GM19035 (cell line): ENCODE results near the gene CPVL.

ENCODE experiments used
- ATAC-seq: cut with Tn5 transposase; IDR thresholded peaks from one replicate; pipeline ENCODE4 v1.9.1; 2021; ENCODE audit not compliant: unreplicated experiment

Gene CPVL

DNA sequence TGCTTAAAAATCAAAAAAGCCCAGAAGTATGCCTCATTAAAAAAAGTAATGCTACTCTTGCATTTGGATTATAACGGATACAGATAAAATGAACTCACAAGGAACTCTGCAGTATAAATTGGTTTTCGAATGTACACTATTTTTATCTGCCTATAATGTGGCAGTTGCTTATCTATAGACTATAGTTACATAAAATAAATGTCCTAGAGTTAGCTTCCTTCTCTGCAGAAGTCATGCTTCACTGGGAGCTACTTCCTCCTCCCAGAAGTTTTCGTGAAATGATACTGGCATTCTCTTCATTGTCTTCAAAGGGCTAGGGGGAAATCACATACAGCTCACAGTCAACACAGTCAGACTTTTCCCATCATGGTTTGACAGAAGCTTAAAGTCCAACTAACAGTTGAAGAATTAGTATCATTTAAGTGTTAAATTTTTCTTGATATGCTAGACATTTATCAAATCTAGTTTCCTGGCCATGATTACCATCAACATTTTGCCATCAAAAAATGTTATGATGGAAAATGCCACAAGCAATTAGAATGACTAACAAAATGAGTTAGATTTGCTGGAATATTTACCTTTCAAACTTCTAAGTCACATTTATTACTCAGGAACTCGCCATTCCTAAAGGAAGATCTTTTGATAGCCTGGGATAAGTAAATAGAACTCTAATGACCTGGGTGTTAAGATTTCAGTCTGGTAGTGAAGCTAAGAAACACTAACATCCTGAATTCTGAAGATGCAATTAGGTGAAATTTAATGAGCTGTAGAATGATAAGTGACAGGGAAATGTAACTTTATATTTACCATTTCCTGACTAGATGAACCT, 100.9 kb downstream of the CPVL start:
- no peak for ATAC-seq

DNA sequence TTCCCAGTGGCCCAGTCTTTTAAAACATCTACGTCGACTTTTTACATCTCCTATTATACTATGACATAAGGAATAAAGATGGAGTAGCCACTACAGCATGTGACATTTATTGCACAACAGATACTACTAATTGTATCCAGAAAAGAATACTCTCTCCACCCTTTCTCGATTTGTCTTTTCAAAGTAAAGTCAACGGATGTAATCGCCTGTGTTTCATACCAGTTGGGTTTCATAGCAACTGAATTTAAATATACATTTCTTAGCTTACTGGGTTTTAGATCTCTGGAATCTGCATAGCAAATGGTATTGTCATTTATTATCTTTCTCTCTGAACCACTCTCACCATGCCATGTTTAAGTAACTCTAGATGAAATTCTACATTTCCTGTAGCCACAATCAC, 101.8 kb downstream of the CPVL start:
- ATAC-seq, result no peak

DNA sequence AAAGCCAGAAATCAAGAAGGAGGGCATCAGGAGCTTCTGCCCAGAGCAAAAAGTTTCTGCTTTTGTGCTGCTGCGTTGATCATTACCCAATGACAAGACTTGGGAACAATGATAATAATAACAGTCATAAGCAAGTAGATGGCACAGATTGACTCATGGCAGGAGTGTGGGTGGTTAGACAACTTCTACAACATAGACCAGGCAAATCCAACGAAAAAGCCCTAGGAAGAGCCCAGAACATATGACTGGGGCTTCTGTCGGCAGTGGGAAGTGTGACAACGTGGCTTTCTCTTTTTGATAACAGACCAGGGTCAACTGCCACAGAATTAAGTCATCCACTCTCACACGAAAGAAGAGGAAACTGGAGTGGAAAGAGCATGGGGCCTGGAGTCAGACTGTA, 102.8 kb downstream of the CPVL start:
- ATAC-seq, result no peak

DNA sequence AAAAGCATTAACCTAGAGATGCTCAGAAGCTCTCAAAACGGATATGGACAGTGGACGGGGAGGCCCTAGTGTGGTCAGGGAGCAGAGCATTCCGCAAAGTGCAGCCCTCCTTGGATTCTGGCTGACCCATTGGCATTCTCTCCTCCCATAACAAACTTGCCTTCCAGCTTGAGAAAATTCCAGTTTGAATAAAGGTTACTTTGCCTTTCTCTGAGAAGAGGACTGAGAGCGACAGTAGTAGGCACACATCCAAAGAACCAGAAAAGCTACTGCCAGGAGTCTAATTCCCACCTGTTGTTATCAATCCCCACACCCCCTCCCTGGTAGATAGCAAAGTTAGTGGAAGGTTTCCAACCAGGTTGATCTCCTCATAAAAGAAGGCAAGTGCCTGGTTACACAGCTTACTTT, 103.5 kb downstream of the CPVL start:
- no peak for ATAC-seq

DNA sequence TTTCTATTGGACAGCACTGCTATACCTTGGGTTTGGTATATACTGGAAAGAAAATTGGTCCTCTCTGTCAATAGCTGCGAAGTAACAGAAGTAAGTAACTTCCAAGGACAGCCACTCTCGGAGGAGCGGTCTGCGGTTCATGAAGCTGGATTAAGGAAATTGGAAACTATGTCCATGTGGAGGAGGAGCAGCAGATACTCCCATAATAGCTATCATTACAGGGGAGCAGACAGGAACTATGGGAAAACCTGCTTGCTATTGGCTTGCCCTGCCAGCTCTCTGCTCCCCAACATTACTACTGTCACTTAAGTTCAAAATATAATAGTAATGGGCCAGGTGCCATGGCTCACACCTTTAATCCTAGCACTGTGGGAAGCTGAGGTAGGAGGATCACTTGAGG, 104.3 kb downstream of the CPVL start:
- no peak for ATAC-seq

DNA sequence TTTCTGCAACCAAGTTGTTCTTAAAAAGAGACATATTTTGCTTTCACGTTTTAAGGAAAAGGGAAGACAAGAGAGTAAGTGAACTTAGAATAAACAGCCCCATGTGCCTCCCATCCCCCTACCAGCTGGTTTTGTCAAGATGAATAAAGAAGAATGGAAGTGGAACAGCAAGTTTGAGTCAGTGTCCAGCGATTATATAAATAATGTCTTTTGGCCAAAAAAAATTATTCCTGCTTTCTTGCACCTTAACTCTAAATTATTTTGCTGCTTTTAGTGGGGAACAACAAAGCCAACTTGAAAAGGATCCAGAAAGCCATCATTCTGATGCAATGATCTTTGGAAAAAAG, 105.8 kb downstream of the CPVL start:
- no peak for ATAC-seq

DNA sequence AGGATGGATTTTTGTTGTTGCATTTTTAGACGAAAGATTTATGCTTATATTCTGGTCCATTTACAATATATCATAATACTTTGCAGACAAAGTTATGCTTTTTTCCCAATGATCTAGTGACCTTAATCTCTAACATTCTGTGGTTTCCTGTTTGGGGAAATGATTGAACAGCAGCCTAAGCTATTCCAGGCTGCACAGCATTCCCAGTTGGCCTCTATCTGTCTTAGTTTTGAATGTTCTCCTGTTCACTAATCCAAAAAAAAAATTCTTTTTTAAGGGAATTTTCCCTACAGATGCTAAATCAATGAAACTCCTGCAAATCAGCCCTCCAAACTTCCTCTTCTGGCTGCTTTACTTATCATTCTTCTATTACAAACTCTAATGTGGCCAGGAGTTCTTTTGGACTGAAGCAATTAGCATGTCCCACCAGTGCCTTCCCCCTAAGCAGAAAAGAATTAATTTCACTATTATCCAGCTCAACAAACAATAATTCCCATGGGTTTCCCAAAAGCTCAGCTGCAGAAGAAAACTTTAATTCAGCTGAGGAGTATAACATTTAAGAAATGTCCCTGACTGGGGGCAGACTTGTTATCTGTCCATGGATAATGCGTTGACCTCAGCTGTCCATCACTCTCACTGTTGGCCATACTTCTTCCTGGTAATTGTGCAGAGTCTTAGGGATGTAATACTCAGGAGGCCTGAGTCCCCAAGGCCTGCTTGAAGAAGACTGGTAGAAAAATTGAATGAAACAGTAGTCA, 106.3 kb downstream of the CPVL start:
- ATAC-seq, result no peak

DNA sequence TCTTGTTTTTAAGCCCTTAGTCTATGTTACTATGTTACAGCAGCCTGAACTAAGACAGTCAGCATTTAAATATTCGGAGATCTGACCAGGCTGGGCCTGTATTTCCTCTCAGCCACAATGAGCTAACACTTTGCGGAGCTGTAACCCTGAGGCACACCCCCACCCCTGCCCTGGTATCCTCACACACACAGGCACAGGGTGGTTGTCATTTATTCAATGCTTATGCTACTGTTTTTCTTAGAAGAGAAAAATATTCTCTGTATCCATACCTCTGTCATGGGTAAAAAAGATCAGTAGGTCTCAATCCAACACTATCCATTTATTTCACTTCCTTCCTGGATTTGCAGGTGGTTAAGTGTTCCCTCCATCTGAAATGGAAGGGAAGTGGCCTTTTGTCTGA, 107.9 kb downstream of the CPVL start:
- ATAC-seq, result no peak

DNA sequence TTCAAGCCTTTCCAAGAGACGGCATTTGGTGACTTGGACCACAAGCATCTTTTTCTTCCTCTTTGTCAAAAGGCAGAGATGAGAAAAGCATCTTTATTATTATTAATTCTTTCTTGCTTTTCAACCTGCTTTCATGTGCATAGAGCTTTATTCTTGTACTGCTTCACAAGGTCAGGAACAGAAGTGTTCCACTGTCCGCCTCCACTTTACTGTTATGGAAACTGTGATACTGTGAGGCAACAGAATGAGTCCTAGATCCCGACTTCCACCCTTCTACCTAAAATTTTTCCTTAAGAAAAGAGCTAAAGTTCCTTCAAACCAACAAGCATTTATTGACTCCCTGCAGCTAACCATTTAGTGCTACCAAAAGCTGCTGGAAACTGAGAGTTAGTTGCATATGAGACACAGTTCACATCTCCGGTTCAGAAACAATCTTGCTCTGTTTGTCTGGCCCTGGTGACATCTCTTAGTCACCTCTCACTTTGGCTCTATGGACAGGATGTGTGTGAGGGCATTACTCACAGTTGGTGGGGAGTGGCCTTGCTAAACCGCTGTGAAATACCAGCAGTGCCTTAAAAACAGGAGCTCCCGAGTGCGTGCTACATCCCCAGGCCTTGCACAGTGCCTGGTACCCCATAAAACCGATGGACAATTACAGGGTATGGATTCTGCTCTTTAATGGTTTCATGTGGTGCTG, 111.1 kb downstream of the CPVL start:
- ATAC-seq, result no peak

DNA sequence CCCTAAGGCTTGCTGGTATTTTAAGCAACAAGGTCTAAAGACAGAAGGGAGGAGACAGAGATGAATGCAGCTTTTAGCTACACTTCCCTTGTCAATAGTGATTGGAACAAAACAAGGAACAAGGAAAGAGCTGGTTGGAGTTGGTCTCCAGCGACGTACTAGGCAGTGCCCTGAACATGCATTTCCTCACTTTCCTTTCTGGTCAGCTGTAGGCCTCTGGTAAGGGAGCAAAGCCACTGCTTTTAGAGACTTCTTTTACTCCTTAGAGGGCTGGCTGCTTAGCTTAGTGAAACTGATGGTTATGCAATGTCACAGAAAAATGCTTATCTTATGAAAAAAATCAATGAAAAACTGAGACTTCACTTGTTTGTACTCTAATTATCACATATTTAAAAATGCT, 112.8 kb downstream of the CPVL start:
- ATAC-seq, result no peak

DNA sequence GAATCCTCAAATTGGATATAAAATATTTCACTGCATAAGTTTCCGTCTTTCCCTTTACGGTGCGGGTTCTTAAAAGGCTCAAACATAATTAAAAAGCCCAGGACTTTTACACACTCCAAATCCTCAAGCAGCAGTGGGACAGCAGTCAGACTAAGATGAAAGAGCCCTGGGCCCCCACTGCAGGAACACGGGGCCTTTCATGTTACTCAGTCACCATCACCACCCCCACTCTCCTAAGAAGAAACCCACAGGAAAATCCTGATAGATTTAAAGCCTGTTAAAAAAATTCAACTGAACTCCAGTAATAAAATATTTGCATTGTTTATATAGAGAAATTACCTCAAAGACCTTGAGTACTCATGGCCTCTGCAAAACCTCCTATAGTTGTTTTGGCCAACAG, 114.2 kb downstream of the CPVL start:
- no peak for ATAC-seq

DNA sequence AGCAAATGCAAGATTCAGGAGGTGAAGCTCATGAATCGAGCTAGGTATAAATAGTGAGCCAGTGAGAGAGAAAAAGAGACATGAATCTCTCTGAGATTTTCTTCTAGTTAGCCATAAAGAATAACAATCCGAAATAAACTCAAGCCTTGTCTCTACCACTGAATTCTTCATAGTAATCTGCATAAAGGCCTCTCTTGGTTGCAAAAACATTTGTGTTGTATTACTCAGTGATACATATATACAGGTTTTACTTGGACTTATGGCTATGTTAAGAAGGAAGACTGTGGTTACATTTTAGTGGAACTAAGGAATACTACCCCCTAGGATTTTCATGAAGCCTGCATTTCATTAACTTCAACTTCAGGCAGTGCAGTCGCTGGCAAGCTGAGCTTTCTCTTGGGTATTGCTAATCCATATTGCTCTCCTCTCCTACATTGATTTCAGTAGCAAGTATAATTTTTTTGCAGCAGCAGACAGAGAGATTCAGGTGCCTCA, 115.5 kb downstream of the CPVL start:
- no peak for ATAC-seq

DNA sequence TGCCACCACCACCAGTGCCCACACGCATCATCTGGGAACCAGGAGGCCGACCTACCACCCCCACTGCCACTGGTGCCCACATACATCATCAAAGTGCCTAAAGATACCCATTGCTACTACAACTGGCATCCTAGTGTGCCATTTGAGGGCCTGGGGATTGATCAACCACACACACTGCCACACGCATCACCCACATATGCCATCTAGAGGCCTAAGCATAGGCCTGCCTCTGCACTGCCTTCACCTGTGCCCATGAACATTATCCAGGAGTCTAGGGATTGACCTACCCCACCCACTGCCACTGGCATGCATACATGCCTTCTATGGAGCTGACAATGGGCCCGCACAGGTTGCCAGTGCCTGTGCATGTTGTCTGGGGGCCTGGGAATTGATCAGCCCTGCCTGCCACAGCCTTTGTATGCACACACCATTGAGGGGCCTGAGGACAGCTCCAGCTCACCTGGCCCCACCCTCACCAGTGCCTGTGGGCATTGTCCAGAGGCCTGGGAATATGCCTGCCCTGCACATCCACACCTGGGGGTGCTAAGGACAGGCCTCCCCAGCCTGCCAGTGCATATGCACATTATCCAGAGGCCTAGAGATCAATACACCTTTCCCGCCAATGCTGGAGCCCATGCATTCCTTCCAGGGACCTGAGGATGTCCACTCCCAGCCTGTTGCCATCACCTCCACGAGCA, 123.9 kb downstream of the CPVL start:
- ATAC-seq, result no peak

DNA sequence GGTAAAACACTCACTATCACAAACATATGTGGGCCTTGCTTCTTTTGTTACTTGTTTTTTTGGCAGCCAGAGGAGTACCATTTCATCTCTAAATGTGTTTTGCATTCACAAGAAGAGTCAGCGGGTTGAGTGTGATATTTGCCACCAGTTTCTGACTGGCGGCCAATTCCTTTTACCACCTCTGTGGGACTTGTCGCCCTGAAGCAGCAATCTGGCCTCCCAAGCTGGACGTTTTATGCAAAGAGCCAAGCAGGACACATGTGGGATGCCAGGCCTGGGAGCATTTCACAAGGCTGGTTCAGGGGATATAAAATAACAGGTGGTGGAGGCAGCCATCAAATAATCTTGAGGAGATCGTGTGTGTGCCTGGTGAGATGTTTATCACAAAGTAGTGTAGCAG, 126.4 kb downstream of the CPVL start:
- ATAC-seq, result no peak

DNA sequence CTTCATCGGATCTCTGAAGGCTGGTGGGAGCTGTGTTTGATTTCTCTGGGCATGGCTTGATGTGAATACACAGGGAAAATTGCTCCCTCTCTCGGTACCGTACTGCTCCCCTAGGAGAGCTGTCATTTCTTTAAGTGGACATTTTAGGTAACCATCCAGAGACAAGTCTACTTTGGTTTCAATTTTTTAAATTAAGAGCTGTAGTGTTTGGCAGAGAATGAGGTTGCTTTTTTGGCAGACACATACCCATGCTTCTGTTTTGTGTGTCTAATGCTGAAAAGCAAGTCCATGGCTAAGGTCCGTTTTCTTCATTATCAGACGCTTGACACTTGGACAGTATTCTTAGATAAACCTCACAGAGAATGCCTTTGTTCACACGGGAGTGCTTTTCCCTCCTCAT, 127.0 kb downstream of the CPVL start:
- no peak for ATAC-seq

DNA sequence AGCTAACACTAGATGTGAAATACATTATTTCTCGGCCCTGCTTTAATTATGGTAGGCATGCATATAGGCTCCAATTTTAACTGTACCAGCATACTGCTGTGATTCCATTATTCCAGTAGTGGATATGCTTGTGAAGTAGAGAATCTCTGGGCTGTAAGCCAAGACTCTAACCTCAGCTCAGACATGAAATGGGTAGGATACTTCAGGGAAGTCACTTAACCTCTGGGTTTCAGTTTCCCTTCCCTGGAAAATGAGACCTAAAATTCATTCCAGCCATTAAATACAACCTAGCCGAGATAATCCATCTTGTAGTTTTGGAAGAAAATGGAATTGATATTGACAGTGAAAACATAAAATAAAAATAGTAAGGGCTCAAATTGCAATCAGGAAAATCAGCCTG, 128.6 kb downstream of the CPVL start:
- no peak for ATAC-seq

DNA sequence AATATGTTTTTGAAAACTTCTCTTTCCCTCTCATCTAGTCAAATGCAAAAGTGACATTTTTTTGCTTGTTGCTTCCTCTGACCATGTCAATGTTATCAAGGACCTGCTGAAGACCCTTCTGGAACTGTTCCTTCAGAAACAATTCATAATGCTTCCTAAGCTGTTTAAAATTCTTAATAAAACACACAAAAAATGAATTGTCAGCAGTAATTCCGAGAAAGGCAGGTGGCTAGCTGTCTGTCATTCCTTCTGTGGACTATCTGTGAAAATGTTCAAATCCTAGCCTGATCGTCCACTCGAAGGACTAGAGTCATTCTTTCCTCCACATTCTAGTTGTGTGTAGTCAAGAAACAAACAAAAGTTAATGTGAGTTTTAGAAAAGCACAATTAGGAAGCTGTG, 131.6 kb downstream of the CPVL start:
- ATAC-seq, result no peak

DNA sequence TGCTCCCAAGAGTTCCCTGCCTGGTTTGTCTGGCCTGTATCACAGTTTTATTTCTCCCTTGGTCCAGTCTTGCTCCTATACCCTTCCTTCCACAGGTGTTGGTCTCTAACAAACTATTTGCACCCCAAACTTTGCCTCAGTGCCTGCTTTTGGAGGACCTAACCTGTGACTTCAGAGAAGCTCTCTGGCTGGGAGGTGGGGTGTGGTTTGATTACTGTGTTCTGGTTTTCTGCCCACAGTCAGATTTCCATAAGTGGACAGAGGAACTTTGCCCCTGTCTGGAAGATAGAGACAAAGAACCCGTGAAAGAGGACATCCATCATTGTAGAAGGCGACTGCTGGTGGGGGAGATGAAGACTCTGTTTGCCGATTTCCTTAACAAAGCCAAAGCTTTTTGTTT, 132.4 kb downstream of the CPVL start:
- no peak for ATAC-seq

DNA sequence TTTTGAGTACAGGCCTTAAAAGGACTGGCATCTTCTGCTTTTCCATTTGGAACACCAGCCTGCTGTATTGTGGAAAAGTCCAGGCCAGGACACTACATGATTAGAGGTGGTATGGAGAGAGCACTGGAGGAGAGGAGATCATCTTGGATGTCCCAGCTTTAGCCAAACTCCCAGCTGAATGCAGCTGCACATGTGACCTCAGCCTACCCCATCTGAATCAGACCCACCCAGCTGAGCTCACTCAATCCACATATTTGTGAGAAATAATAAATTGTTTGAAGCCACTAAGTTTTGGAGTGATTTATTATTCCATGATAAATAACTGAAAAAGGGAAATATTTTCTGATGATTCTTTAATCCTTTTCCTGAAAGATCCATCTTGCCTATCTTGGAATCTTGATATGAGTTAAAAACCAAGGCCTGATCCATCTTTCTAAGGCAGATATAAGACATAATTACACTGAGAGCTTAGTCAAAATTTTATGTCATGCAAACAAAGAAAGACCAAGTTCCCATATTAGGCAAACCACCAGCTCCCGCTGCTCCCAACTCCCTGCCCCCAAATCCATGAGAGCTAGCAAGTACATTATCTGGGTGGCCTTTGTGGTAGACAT, 133.1 kb downstream of the CPVL start:
- ATAC-seq, result no peak

DNA sequence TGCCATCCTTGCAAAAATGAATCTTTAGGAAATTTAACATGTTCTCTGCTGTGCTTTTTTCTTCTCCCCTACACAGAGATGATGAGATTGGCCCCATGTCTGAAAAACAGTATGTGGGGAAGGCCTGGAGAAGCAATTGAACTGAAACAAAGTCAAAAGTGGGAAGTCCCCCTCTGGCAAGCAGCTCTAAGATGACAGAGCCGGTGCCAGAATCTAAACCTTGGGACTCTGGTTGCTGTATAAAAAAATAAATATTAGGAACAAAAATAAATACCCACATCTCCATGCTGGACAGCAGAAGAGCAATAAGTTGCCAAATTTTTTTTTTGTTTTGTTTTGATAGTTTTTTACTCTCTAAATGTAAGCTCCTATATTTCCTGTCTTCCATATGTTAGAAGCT, 136.4 kb downstream of the CPVL start:
- no peak for ATAC-seq

DNA sequence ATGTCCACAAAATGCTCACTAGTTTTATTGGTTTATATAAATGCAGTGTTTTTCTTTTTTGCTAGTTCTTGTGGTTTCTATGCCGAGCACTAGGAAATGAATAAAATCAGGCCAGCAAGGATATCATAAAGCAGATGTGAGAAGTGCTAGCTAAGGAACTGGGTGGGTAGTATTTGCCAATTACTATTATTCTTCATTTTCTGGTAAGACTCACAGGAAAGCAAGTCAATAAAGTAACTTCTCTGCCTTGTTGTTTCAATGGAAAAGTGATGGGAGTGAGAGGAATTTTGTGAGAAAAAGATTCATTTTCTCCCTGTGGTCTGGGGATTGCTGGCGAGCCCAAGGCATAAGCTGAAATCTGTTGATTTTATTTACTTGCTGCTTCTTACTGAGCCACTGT, 137.7 kb downstream of the CPVL start:
- no peak for ATAC-seq
